Measurements from ENCODE around the gene STARD13. TPM values are rescaled to one million over a fixed set of nuclear protein-coding genes. Genes with fewer than 3 reads are reported as not detected.

The STARD13 gene
- total and polyA plus RNA-seq, 4 donors: 14.2 to 51.4 (median 22.2) TPM

- peaks cover 6% of the 10 kb centered on the region for H3K9me3 ChIP-seq (ENCODE audit: control insufficient read depth, insufficient read depth, low read length)
- DNase-seq (ENCODE audit: low read depth in 4 of 6, low spot score in 6 of 6): no peak
- 100% methylated on average over 1 of the region's 1 CpG for WGBS (ENCODE audit: insufficient coverage)
- H3K27ac ChIP-seq (ENCODE audit: low read depth, low read length): no peak overlapping the region
- no peak overlapping the region for H3K4me3 ChIP-seq (ENCODE audit: low read depth, low read length)
- H3K4me1 ChIP-seq (ENCODE audit: control insufficient read depth, insufficient read depth, low read length): peaks cover 4% of the 10 kb centered on the region
- no peaks in the 10 kb centered on the region for H3K27me3 ChIP-seq (ENCODE audit: control insufficient read depth, insufficient read depth, low read length)
- H3K36me3 ChIP-seq (ENCODE audit: control insufficient read depth, insufficient read depth, low read length): no peaks in the 10 kb centered on the region
These were observed 61.4 kb downstream of the STARD13 start for GRCh38 chr13:33224191-33224590.

GRCh38 chr13:33219926-33220325 lies 65.6 kb downstream of the STARD13 start:
- no peak for DNase-seq (ENCODE audit: low read depth in 4 of 6, low spot score in 6 of 6)
- H3K4me1 ChIP-seq (ENCODE audit: control insufficient read depth, insufficient read depth, low read length): peaks cover 8% of the 10 kb centered on the region
- H3K9me3 ChIP-seq (ENCODE audit: control insufficient read depth, insufficient read depth, low read length): peaks cover 6% of the 10 kb centered on the region
- H3K27me3 ChIP-seq (ENCODE audit: control insufficient read depth, insufficient read depth, low read length): no peaks in the 10 kb centered on the region
- WGBS (ENCODE audit: insufficient coverage): no CpG with 5 or more reads among the region's 1 CpG
- H3K36me3 ChIP-seq (ENCODE audit: control insufficient read depth, insufficient read depth, low read length): no peaks in the 10 kb centered on the region
- H3K4me3 ChIP-seq (ENCODE audit: low read depth, low read length): no peak overlapping the region
- no peak overlapping the region for H3K27ac ChIP-seq (ENCODE audit: low read depth, low read length)

- WGBS (ENCODE audit: insufficient coverage): 100% methylated on average over 1 of the region's 1 CpG
- Histone ChIP-seq H3K9me3 (ENCODE audit: control insufficient read depth, insufficient read depth, low read length) (no peaks in the 10 kb centered on the region), H3K4me1 (ENCODE audit: control insufficient read depth, insufficient read depth, low read length) (peaks cover 17% of the 10 kb centered on the region), H3K4me3 (ENCODE audit: low read depth, low read length) (no peak overlapping the region), H3K27ac (ENCODE audit: low read depth, low read length) (no peak overlapping the region), H3K36me3 (ENCODE audit: control insufficient read depth, insufficient read depth, low read length) (no peaks in the 10 kb centered on the region), H3K27me3 (ENCODE audit: control insufficient read depth, insufficient read depth, low read length) (no peaks in the 10 kb centered on the region)
- DNase-seq (ENCODE audit: low read depth in 4 of 6, low spot score in 6 of 6): no peak
These were observed 67.1 kb downstream of the STARD13 start for GRCh38 chr13:33218426-33218825.

- Histone ChIP-seq H3K4me3 (ENCODE audit: low read depth, low read length) (no peak overlapping the region), H3K27ac (ENCODE audit: low read depth, low read length) (peak overlapping the region; percentile 40), H3K36me3 (ENCODE audit: control insufficient read depth, insufficient read depth, low read length) (no peaks in the 10 kb centered on the region), H3K9me3 (ENCODE audit: control insufficient read depth, insufficient read depth, low read length) (no peaks in the 10 kb centered on the region), H3K4me1 (ENCODE audit: control insufficient read depth, insufficient read depth, low read length) (peaks cover 19% of the 10 kb centered on the region), H3K27me3 (ENCODE audit: control insufficient read depth, insufficient read depth, low read length) (no peaks in the 10 kb centered on the region)
- no peak for DNase-seq (ENCODE audit: low read depth in 4 of 6, low spot score in 6 of 6)
- 87% methylated on average over 3 of the region's 4 CpGs for WGBS (ENCODE audit: insufficient coverage)
These were observed 67.5 kb downstream of the STARD13 start for GRCh38 chr13:33218020-33218419.

GRCh38 chr13:33217256-33217655 lies 68.3 kb downstream of the STARD13 start:
- no peaks in the 10 kb centered on the region for H3K27me3 ChIP-seq (ENCODE audit: control insufficient read depth, insufficient read depth, low read length)
- no peaks in the 10 kb centered on the region for H3K36me3 ChIP-seq (ENCODE audit: control insufficient read depth, insufficient read depth, low read length)
- no peak overlapping the region for H3K4me3 ChIP-seq (ENCODE audit: low read depth, low read length)
- peak overlapping the region; percentile 40 for H3K27ac ChIP-seq (ENCODE audit: low read depth, low read length)
- H3K4me1 ChIP-seq (ENCODE audit: control insufficient read depth, insufficient read depth, low read length): peaks cover 21% of the 10 kb centered on the region
- no peaks in the 10 kb centered on the region for H3K9me3 ChIP-seq (ENCODE audit: control insufficient read depth, insufficient read depth, low read length)
- no peak for DNase-seq (ENCODE audit: low read depth in 4 of 6, low spot score in 6 of 6)
- WGBS (ENCODE audit: insufficient coverage): 54% methylated on average over 3 of the region's 3 CpGs

- H3K9me3 ChIP-seq (ENCODE audit: control insufficient read depth, insufficient read depth, low read length): no peaks in the 10 kb centered on the region
- no peaks in the 10 kb centered on the region for H3K27me3 ChIP-seq (ENCODE audit: control insufficient read depth, insufficient read depth, low read length)
- no peaks in the 10 kb centered on the region for H3K36me3 ChIP-seq (ENCODE audit: control insufficient read depth, insufficient read depth, low read length)
- H3K27ac ChIP-seq (ENCODE audit: low read depth, low read length): peak overlapping the region; percentile 83
- peak in 3 of 6 donors; percentile 47 to 87 (median 71) for DNase-seq (ENCODE audit: low read depth in 4 of 6, low spot score in 6 of 6)
- WGBS (ENCODE audit: insufficient coverage): 14% methylated on average over 1 of the region's 6 CpGs
- H3K4me1 ChIP-seq (ENCODE audit: control insufficient read depth, insufficient read depth, low read length): peaks cover 22% of the 10 kb centered on the region
- no peak overlapping the region for H3K4me3 ChIP-seq (ENCODE audit: low read depth, low read length)
These were observed 71.8 kb downstream of the STARD13 start for GRCh38 chr13:33213797-33214196.

GRCh38 chr13:33213024-33213768 lies 72.4 kb downstream of the STARD13 start:
- H3K27me3 ChIP-seq (ENCODE audit: control insufficient read depth, insufficient read depth, low read length): no peaks in the 10 kb centered on the region
- no peaks in the 10 kb centered on the region for H3K36me3 ChIP-seq (ENCODE audit: control insufficient read depth, insufficient read depth, low read length)
- DNase-seq (ENCODE audit: low read depth in 4 of 6, low spot score in 6 of 6): peak in 3 of 6 donors; percentile 48 to 92 (median 62)
- 17% methylated on average over 2 of the region's 6 CpGs for WGBS (ENCODE audit: insufficient coverage)
- H3K9me3 ChIP-seq (ENCODE audit: control insufficient read depth, insufficient read depth, low read length): no peaks in the 10 kb centered on the region
- peak overlapping the region; percentile 83 for H3K27ac ChIP-seq (ENCODE audit: low read depth, low read length)
- H3K4me1 ChIP-seq (ENCODE audit: control insufficient read depth, insufficient read depth, low read length): peaks cover 22% of the 10 kb centered on the region
- no peak overlapping the region for H3K4me3 ChIP-seq (ENCODE audit: low read depth, low read length)

GRCh38 chr13:33212396-33212795 lies 73.2 kb downstream of the STARD13 start:
- no peak overlapping the region for H3K4me3 ChIP-seq (ENCODE audit: low read depth, low read length)
- no peak overlapping the region for H3K27ac ChIP-seq (ENCODE audit: low read depth, low read length)
- no CpG with 5 or more reads among the region's 3 CpGs for WGBS (ENCODE audit: insufficient coverage)

GRCh38 chr13:33210090-33210489 lies 75.5 kb downstream of the STARD13 start:
- Histone ChIP-seq H3K4me1 (ENCODE audit: control insufficient read depth, insufficient read depth, low read length) (peaks cover 26% of the 10 kb centered on the region), H3K4me3 (ENCODE audit: low read depth, low read length) (no peak overlapping the region), H3K27me3 (ENCODE audit: control insufficient read depth, insufficient read depth, low read length) (no peaks in the 10 kb centered on the region), H3K36me3 (ENCODE audit: control insufficient read depth, insufficient read depth, low read length) (no peaks in the 10 kb centered on the region), H3K27ac (ENCODE audit: low read depth, low read length) (no peak overlapping the region), H3K9me3 (ENCODE audit: control insufficient read depth, insufficient read depth, low read length) (no peaks in the 10 kb centered on the region)
- DNase-seq (ENCODE audit: low read depth in 4 of 6, low spot score in 6 of 6): peak in 1 of 6 donors; percentile 55
- 50% methylated on average over 1 of the region's 2 CpGs for WGBS (ENCODE audit: insufficient coverage)

More at GRCh38 chr13:33212396-33212795, 73.2 kb downstream of the STARD13 start:
- no peaks in the 10 kb centered on the region for H3K9me3 ChIP-seq (ENCODE audit: control insufficient read depth, insufficient read depth, low read length)
- no peaks in the 10 kb centered on the region for H3K36me3 ChIP-seq (ENCODE audit: control insufficient read depth, insufficient read depth, low read length)
- no peaks in the 10 kb centered on the region for H3K27me3 ChIP-seq (ENCODE audit: control insufficient read depth, insufficient read depth, low read length)
- DNase-seq (ENCODE audit: low read depth in 4 of 6, low spot score in 6 of 6): no peak
- peaks cover 28% of the 10 kb centered on the region for H3K4me1 ChIP-seq (ENCODE audit: control insufficient read depth, insufficient read depth, low read length)

Measured in spinal cord (tissue), 10 donors.